ENCODE results near the gene CST3. TPM values are rescaled to one million over a fixed set of nuclear protein-coding genes. Genes with fewer than 3 reads are reported as not detected.
"Not testable (repeated sequence)": the region's sequence is repeated elsewhere in the genome, so short reads cannot be mapped to it uniquely, and the experiment has no call there.

CST3 gene
- 61.5 and 148 TPM in 2 replicates for total RNA-seq (2014; rRNA removed; shearing (Covaris generic); ENCODE audit: low replicate concordance)

GRCh38 chr20:23637282-23638221 lies at the start of gene CST3:
CST3 (minus strand) TSS chr20:23637955; CDS start chr20:23637862, 93 bp downstream.
- DNase-seq = peak; percentile 86
- no peaks in the 10 kb centered on the region for H3K27me3 ChIP-seq
- H3K36me3 ChIP-seq = no peaks in the 10 kb centered on the region
- H3K4me3 ChIP-seq = peak within 1 kb of the TSS; percentile 64
- H3K9me3 ChIP-seq = no peaks in the 10 kb centered on the region

GRCh38 chr20:23686046-23686750 lies 48.4 kb upstream of the CST3 start:
- Histone ChIP-seq H3K9me3 (no peaks in the 10 kb centered on the region), H3K27me3 (no peaks in the 10 kb centered on the region), H3K36me3 (no peaks in the 10 kb centered on the region), H3K4me3 (no peak overlapping the region)
- DNase-seq = no peak

GRCh38 chr20:23685529-23685896 lies 47.8 kb upstream of the CST3 start:
- not testable (repeated sequence) for H3K36me3 ChIP-seq, H3K4me3 ChIP-seq, H3K27me3 ChIP-seq, DNase-seq, H3K9me3 ChIP-seq

GRCh38 chr20:23684261-23684660 lies 46.5 kb upstream of the CST3 start:
- Histone ChIP-seq H3K36me3 (no peaks in the 10 kb centered on the region), H3K4me3 (no peak overlapping the region), H3K9me3 (no peaks in the 10 kb centered on the region), H3K27me3 (no peaks in the 10 kb centered on the region)
- no peak for DNase-seq

GRCh38 chr20:23683807-23684206 lies 46.1 kb upstream of the CST3 start:
- DNase-seq = no peak
- Histone ChIP-seq H3K27me3 (no peaks in the 10 kb centered on the region), H3K4me3 (no peak overlapping the region), H3K9me3 (no peaks in the 10 kb centered on the region), H3K36me3 (no peaks in the 10 kb centered on the region)

GRCh38 chr20:23683281-23683680 lies 45.5 kb upstream of the CST3 start:
- no peaks in the 10 kb centered on the region for H3K27me3 ChIP-seq
- DNase-seq = no peak
- no peaks in the 10 kb centered on the region for H3K36me3 ChIP-seq
- H3K4me3 ChIP-seq = no peak overlapping the region
- H3K9me3 ChIP-seq = no peaks in the 10 kb centered on the region

DNA sequence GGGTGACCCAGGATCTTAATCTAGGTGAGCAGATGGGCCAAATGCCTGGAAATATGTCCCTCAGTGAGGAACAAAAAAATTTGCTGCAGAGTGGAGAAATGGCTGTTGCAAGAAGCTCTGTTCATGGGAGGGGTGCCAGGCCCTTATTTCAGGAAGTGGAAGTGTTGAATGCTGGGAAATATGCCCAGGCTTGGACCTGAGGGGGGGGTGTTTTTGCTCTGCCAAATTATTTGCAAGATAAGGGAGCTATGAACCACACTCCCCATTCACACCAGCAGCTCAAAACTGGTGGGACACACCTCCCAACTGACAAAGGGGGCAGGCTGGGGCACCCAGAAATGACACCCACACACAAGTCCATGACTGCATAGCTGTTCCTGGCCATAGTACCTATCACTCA lies 42.4 kb upstream of the CST3 start:
- Histone ChIP-seq H3K4me3 (no peak overlapping the region), H3K36me3 (no peaks in the 10 kb centered on the region), H3K27me3 (no peaks in the 10 kb centered on the region), H3K9me3 (no peaks in the 10 kb centered on the region)
- DNase-seq = no peak

DNA sequence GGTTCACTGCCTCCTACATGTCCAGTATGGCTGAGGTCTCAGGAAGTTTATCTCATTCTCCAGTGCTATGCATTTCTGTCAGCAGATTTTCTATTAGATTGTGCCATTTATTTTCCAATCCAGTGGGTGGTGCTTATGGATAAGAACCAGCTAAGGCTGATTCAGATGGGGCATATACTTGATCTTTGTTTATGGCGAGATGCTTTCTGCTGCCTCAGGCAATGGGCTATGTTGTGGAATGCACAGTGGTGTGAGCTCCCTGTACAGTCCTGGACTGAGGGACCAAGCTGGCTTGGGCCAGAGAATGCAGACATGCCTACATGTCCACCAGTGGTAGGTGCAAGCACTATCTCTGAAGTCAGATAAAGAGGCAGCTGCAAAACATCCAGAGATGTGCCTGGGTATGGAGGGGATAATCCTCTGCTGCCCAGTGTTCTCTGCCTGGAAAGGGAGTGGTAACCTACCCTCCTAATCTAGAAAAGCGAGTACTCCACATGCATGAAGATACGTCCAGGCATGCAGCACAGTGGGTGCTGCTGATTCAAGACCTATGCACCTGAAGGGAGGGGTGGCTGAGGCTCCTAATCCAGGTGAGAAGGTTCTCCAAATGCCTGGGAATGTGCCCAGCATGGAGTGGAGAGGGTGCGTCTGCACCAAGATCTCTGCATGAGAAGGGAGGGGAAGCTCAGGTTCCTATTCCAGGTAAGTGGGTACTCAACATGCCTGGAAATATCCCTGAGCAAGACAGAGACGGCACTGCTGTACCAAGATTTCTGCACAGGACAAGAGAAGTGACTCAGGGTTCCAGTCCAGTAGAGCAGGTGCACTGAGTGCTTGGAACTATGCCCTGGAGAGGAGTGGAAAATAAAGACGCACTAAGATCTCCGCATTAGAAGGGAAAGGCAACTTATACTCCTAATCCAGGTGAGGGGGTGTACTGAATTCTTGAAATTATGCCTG lies 41.7 kb upstream of the CST3 start:
- H3K27me3 ChIP-seq = no peaks in the 10 kb centered on the region
- H3K9me3 ChIP-seq = no peaks in the 10 kb centered on the region
- H3K4me3 ChIP-seq = no peak overlapping the region
- DNase-seq = no peak
- no peaks in the 10 kb centered on the region for H3K36me3 ChIP-seq

DNA sequence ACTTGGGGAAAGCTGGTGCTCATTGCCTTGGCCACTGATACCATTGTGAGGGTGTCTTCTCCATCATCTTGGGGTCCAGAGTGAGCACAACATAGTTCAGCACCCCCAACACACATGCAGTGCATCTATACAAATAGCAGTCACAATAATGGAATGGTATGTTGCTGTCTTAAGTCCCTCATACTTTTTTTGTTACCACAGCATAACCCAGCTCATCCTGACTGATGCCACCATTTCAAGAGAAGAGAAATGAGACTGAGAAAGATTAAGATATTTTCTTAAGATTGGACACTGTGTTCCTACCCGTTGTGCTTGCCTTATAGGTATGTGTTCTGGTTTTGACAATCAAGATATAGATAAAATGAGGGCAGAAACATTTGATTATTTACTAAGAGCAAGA lies 35.5 kb upstream of the CST3 start:
- no peaks in the 10 kb centered on the region for H3K27me3 ChIP-seq
- no peak overlapping the region for H3K4me3 ChIP-seq
- H3K9me3 ChIP-seq = no peaks in the 10 kb centered on the region
- H3K36me3 ChIP-seq = no peaks in the 10 kb centered on the region
- no peak for DNase-seq

- Histone ChIP-seq H3K27me3 (no peaks in the 10 kb centered on the region), H3K36me3 (no peaks in the 10 kb centered on the region), H3K4me3 (no peak overlapping the region), H3K9me3 (no peaks in the 10 kb centered on the region)
- no peak for DNase-seq
Measured at GRCh38 chr20:23672158-23672557, 34.4 kb upstream of the CST3 start.

DNA sequence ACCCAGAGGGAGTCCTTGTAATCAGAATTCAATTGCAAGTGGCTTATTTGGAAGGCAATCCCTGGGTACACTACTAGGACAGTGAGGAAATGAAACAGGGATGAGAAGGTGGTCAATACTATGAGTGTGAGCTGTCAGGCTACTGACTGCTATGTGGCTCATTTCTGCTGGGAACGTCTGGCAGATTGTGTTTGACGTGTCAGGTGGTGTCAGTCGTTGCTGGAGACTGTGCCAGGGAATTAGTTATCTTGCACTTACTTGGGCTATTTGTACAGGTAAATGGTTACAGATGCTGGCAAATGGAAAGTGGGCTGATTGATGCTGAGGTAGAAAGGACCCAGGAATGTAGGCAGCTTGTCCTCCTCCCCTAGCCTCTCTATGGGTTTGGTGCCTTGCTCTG lies 33.7 kb upstream of the CST3 start:
- no peak for DNase-seq
- Histone ChIP-seq H3K4me3 (no peak overlapping the region), H3K27me3 (no peaks in the 10 kb centered on the region), H3K9me3 (no peaks in the 10 kb centered on the region), H3K36me3 (no peaks in the 10 kb centered on the region)

DNA sequence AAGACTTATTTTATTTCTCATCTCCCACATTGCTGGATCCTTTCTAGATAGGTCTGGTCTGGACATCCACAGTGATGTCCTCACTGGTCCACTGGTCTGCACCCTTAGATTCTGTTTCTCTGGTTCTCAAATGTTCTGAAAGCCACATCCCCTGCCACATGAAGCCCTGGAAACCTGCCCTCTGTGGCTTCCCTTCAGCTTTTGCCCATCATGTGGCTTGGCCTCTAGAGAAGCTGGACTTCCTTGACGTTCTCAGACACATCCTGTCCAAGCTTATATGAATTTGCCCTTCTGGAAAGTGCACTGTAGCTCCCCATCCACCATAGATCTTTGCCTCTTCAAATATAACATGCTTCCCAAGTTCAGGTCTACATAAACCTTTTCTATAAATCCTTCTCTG lies 32.6 kb upstream of the CST3 start:
- Histone ChIP-seq H3K27me3 (no peaks in the 10 kb centered on the region), H3K36me3 (no peaks in the 10 kb centered on the region), H3K9me3 (no peaks in the 10 kb centered on the region), H3K4me3 (no peak overlapping the region)
- no peak for DNase-seq

DNA sequence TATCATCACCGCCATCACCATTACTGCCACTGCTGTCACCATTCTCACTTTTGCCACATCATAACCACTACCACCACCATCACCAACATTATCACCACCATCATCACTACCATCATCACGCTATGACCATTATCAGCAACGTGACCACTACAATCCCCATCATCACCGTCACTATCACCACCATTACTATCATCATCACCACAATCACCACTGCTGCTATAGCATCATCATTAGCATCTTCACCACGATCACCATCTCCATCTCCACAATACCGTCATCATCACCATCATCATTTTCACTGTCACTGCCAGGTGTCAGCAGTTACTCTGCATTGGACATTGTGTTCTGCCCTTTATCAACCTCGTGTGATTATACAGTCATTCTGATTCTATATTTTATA lies 32.1 kb upstream of the CST3 start:
- DNase-seq = no peak
- Histone ChIP-seq H3K36me3 (no peaks in the 10 kb centered on the region), H3K4me3 (no peak overlapping the region), H3K9me3 (no peaks in the 10 kb centered on the region), H3K27me3 (no peaks in the 10 kb centered on the region)

GRCh38 chr20:23669327-23669726 lies 31.6 kb upstream of the CST3 start:
- no peaks in the 10 kb centered on the region for H3K9me3 ChIP-seq

GRCh38 chr20:23668477-23668951 lies 30.8 kb upstream of the CST3 start:
- Histone ChIP-seq H3K9me3 (no peaks in the 10 kb centered on the region), H3K27me3 (no peaks in the 10 kb centered on the region), H3K36me3 (no peaks in the 10 kb centered on the region), H3K4me3 (no peak overlapping the region)
- DNase-seq = peak; percentile 14

More at GRCh38 chr20:23669327-23669726, 31.6 kb upstream of the CST3 start:
- H3K4me3 ChIP-seq = no peak overlapping the region
- no peaks in the 10 kb centered on the region for H3K36me3 ChIP-seq
- no peaks in the 10 kb centered on the region for H3K27me3 ChIP-seq
- no peak for DNase-seq

GRCh38 chr20:23667666-23668065 lies 29.9 kb upstream of the CST3 start:
- Histone ChIP-seq H3K9me3 (no peaks in the 10 kb centered on the region), H3K27me3 (no peaks in the 10 kb centered on the region), H3K4me3 (no peak overlapping the region), H3K36me3 (no peaks in the 10 kb centered on the region)
- no peak for DNase-seq

DNA sequence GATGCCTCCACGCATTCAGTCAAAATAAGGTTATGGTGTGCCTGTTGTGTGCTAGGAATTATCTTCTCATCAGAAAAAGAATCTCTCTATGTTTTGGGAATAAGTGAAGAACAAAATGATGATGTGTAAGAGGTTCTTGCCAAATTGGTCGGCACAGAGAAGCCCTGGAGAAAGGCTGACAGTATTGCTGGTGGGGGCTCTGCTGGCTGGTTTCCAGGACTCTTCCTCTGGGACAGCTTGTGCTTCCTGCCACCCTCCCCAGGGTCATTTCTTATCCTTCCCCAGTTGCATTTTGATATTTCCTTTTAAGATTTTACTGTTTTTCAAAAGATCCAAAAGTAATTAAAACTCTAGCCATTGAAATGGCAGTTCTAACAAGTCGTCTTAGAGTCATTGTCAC lies 28.9 kb upstream of the CST3 start:
- no peaks in the 10 kb centered on the region for H3K27me3 ChIP-seq
- DNase-seq = no peak
- no peaks in the 10 kb centered on the region for H3K9me3 ChIP-seq
- H3K4me3 ChIP-seq = no peak overlapping the region
- no peaks in the 10 kb centered on the region for H3K36me3 ChIP-seq

All from MG63 (cell line).